Right lobe of liver (tissue), 6 donors: ENCODE results near the gene IFFO2. TPM values are rescaled to one million over a fixed set of nuclear protein-coding genes. Genes with fewer than 3 reads are reported as not detected.
A peak's percentile ranks its signal among the peaks of the same experiment; 100 is the strongest.

Experiments used
- ATAC-seq, 4 donors: fragments of 200-7000 bp; cut with Tn5 transposase; one replicate each; pipeline ENCODE4 v1.9.1; 2020; ENCODE audit warnings: mild to moderate bottlenecking in 4 of 4, moderate library complexity in 4 of 4
- DNase-seq, 3 donors: peaks; one replicate each; pipeline ENCODE4 v3.0.0-alpha.2; 2020
- H3K27ac ChIP-seq, 3 donors: fragments of 200-600 bp; one replicate each; pipeline ENCODE4 v1.8.0; 2022
- H3K27me3 ChIP-seq, 2 donors: fragments of 200-600 bp; one replicate each; pipeline ENCODE4 v1.8.0; 2022
- H3K36me3 ChIP-seq, 4 donors: fragments of 200-600 bp; sonication (generic) in 1 of 4; one replicate each; pipeline versions ENCODE4 v1.5.1 to v1.8.0; 2017 to 2022; ENCODE audit warnings: control low read depth in 1 of 4
- H3K4me1 ChIP-seq, 4 donors: fragments of 200-600 bp; sonication (generic) in 1 of 4; one replicate each; pipeline versions ENCODE4 v1.5.1 to v1.8.0; 2017 to 2022; ENCODE audit warnings: control low read depth in 1 of 4
- H3K4me3 ChIP-seq, 3 donors: fragments of 200-600 bp; one replicate each; pipeline ENCODE4 v1.8.0; 2022
- H3K9me3 ChIP-seq, 4 donors: fragments of 200-600 bp; sonication (generic) in 1 of 4; one replicate each; pipeline versions ENCODE4 v1.5.1 to v1.8.0; 2017 to 2022; ENCODE audit warnings: control low read depth in 1 of 4
- CTCF ChIP-seq, 4 donors: fragments of 200-600 bp in 3 of 4; fragments of 450-650 bp in 1 of 4; IDR thresholded peaks; one replicate each; pipeline versions ENCODE4 v1.5.1 to v1.8.0; 2016 to 2022; ENCODE audit warnings: antibody characterized with exemption in 4 of 4, mild to moderate bottlenecking in 2 of 4
- POLR2A ChIP-seq: fragments of 450-650 bp; IDR thresholded peaks from one replicate; pipeline ENCODE4 v1.6.1; 2017; ENCODE audit warnings: antibody characterized with exemption, mild to moderate bottlenecking
- WGBS: methylation state at CpG from one replicate; pipeline ENCODE4 v1.1.6; 2018; ENCODE audit warnings: low coverage, low lambda C conversion rate; ENCODE audit not compliant: insufficient coverage; ENCODE audit errors: missing lambda C conversion rate; 5-methylcytosine and 5-hydroxymethylcytosine counted together
- intact Hi-C, 2 donors: fragments of 100-400 bp; cut with DNase I; formaldehyde crosslinking; loops; one replicate each; pipeline versions ENCODE4 v1.11.2 to v1.14.1; 2022
- total RNA-seq, 6 experiments: library from RNA; depleted of rRNA in 2 of 6; stranded (reverse); fragments of >200 nt in 2 of 6; fragmentation: NEBNext Ultra II Directional in 3 of 6; extraction: Animal tissue kit (Norgen Biotek cat#: 25700) in 3 of 6; gene quantifications; one replicate each; pipeline versions ENCODE4 v1.1.0 to v1.2.4, GENCODE V29; 2016 to 2023
- donor health status: DM: no; HTN: yes; CAD: no.
- donor health status: DM: no; HTN: no; CAD: no.
- donor health status: DM: no; HTN: no; CAD: no.
- donor health status: DM: no; HTN: yes; CAD: no.
- donor health status: DM: no; HTN: yes; CAD: no.

The IFFO2 gene
- total RNA-seq, 6 experiments from 2014 or later: 2.9 to 12.7 (median 7.2) TPM

GRCh38 chr1:18921516-18922251 lies 34.8 kb downstream of the IFFO2 start:
- ATAC-seq (no peak), DNase-seq (no peak)
- WGBS: 57% methylated on average over 13 of the region's 17 CpGs
- H3K27me3 ChIP-seq: no peaks in the 10 kb centered on the region
- intact Hi-C loops: no loop called here
- H3K9me3 ChIP-seq: no peaks in the 10 kb centered on the region
- H3K4me3 ChIP-seq: no peak overlapping the region
- H3K36me3 ChIP-seq: peaks cover 0 to 3% (median 1%) of the 10 kb centered on the region in 4 donors
- peak overlapping the region; percentile 53 to 80 (median 61) for H3K27ac ChIP-seq
- peaks cover 2 to 16% (median 10%) of the 10 kb centered on the region in 4 donors for H3K4me1 ChIP-seq
- TF ChIP-seq CTCF (IDR thresholded peaks at IDR 0.05) (peak; percentile 7 to 20 (median 16)), POLR2A (no peak)

- Histone ChIP-seq H3K4me1 (peaks cover 2 to 16% (median 10%) of the 10 kb centered on the region in 4 donors), H3K36me3 (peaks cover 0 to 6% (median 1%) of the 10 kb centered on the region in 4 donors), H3K4me3 (no peak overlapping the region), H3K27ac (no peak overlapping the region), H3K27me3 (no peaks in the 10 kb centered on the region), H3K9me3 (no peaks in the 10 kb centered on the region)
- ATAC-seq (no peak), DNase-seq (no peak)
- no CpG with 5 or more reads among the region's 7 CpGs for WGBS
- intact Hi-C loops: no loop called here
- TF ChIP-seq CTCF (IDR thresholded peaks at IDR 0.05): no peak
- TF ChIP-seq POLR2A: no peak
These were observed 35.5 kb downstream of the IFFO2 start for GRCh38 chr1:18920931-18921330.

- 67% methylated on average over 10 of the region's 12 CpGs for WGBS
- no peak for DNase-seq
- Histone ChIP-seq H3K4me1 (peaks cover 2 to 16% (median 10%) of the 10 kb centered on the region in 4 donors), H3K9me3 (no peaks in the 10 kb centered on the region), H3K27me3 (no peaks in the 10 kb centered on the region), H3K27ac (no peak overlapping the region), H3K36me3 (peaks cover 0 to 6% (median 1%) of the 10 kb centered on the region in 4 donors), H3K4me3 (no peak overlapping the region)
- ATAC-seq: no peak
- TF ChIP-seq POLR2A (no peak), CTCF (IDR thresholded peaks at IDR 0.05) (no peak)
- intact Hi-C loops: loop anchor here in 1 of 2 donors (10.0 kb wide), 1 partner anchor 175 kb away; no protein-coding TSS in a partner anchor
These were observed 36.5 kb downstream of the IFFO2 start for GRCh38 chr1:18919956-18920355.

GRCh38 chr1:18919197-18919905 lies 37.1 kb downstream of the IFFO2 start:
- intact Hi-C loops: loop anchor here in 1 of 2 donors (10.0 kb wide), 1 partner anchor 175 kb away; no protein-coding TSS in a partner anchor
- DNase-seq: no peak

More at GRCh38 chr1:18919197-18919905, 37.1 kb downstream of the IFFO2 start:
- 71% methylated on average over 7 of the region's 31 CpGs for WGBS
- no peak overlapping the region for H3K27ac ChIP-seq
- no peak for ATAC-seq
- TF ChIP-seq CTCF (IDR thresholded peaks at IDR 0.05): no peak
- no peak for TF ChIP-seq POLR2A
- no peaks in the 10 kb centered on the region for H3K9me3 ChIP-seq
- H3K4me1 ChIP-seq: peaks cover 2 to 16% (median 10%) of the 10 kb centered on the region in 4 donors
- peaks cover 0 to 6% (median 1%) of the 10 kb centered on the region in 4 donors for H3K36me3 ChIP-seq
- no peaks in the 10 kb centered on the region for H3K27me3 ChIP-seq
- H3K4me3 ChIP-seq: no peak overlapping the region
